Stromal cell of bone marrow (primary cell): ENCODE measurements around the gene WWP2.
"Not testable (repeated sequence)": the region's sequence is repeated elsewhere in the genome, so short reads cannot be mapped to it uniquely, and the experiment has no call there.

Experiments used
- DNase-seq: peaks from one replicate; pipeline ENCODE4 v3.0.0-alpha.2; 2012; ENCODE audit warnings: low read depth

Gene WWP2

GRCh38 chr16:69831212-69832123, 69.3 kb downstream of the WWP2 start:
- no peak for DNase-seq

GRCh38 chr16:69833357-69834282, 71.5 kb downstream of the WWP2 start:
- no peak for DNase-seq

- no peak for DNase-seq
Observed at GRCh38 chr16:69834807-69835466, 72.8 kb downstream of the WWP2 start.

GRCh38 chr16:69836257-69836656, 74.1 kb downstream of the WWP2 start:
- DNase-seq, result no peak

GRCh38 chr16:69837380-69837779, 75.2 kb downstream of the WWP2 start:
- DNase-seq, result no peak

- no peak for DNase-seq
Observed at GRCh38 chr16:69838489-69838888, 76.4 kb downstream of the WWP2 start.

GRCh38 chr16:69839240-69839688, 77.1 kb downstream of the WWP2 start:
- DNase-seq, result no peak

- DNase-seq, result no peak
Observed at GRCh38 chr16:69839798-69840409, 77.8 kb downstream of the WWP2 start.

GRCh38 chr16:69840975-69841374, 78.8 kb downstream of the WWP2 start:
- no peak for DNase-seq

GRCh38 chr16:69844441-69844840, 82.3 kb downstream of the WWP2 start:
- no peak for DNase-seq

- no peak for DNase-seq
Observed at GRCh38 chr16:69845181-69845580, 83.0 kb downstream of the WWP2 start.

- no peak for DNase-seq
Observed at GRCh38 chr16:69847643-69848042, 85.5 kb downstream of the WWP2 start.

- peak; percentile 98 for DNase-seq
Observed at GRCh38 chr16:69848637-69849545, 86.8 kb downstream of the WWP2 start.

- no peak for DNase-seq
Observed at GRCh38 chr16:69851491-69852240, 89.5 kb downstream of the WWP2 start.

- DNase-seq, result no peak
Observed at GRCh38 chr16:69852815-69853214, 90.7 kb downstream of the WWP2 start.

- no peak for DNase-seq
Observed at GRCh38 chr16:69853481-69853880, 91.3 kb downstream of the WWP2 start.

GRCh38 chr16:69854776-69855175, 92.6 kb downstream of the WWP2 start:
- not testable (repeated sequence) for DNase-seq

- DNase-seq, result no peak
Observed at GRCh38 chr16:69855592-69855991, 93.5 kb downstream of the WWP2 start.

- no peak for DNase-seq
Observed at GRCh38 chr16:69858191-69859104, 96.3 kb downstream of the WWP2 start.
